22Rv1 (cell line): ENCODE measurements around the gene FGF3.

Experiments
- CTCF ChIP-seq: fragments of 450-650 bp; IDR thresholded peaks from 2 replicates; pipeline ENCODE4 v1.5.1; 2017; ENCODE audit warnings: mild to moderate bottlenecking
- ZFX ChIP-seq: fragments of 450-650 bp; IDR thresholded peaks from 2 replicates; pipeline ENCODE4 v1.6.1; 2017; ENCODE audit warnings: antibody characterized with exemption, borderline replicate concordance

GRCh38 chr11:69802590-69802989 lies 16.6 kb downstream of the FGF3 start:
- TF ChIP-seq CTCF, result no peak
- no peak for TF ChIP-seq ZFX
